Liver (tissue), 9 donors: ENCODE measurements around the gene USP14. TPM values are rescaled to one million over a fixed set of nuclear protein-coding genes. Genes with fewer than 3 reads are reported as not detected.

ENCODE experiments used
- DNase-seq: peaks from one replicate; pipeline ENCODE4 v3.0.0-alpha.2; 2017; ENCODE audit warnings: low spot score
- H3K27ac ChIP-seq, 2 donors: one replicate each; pipeline ENCODE4 v1.7.0; 2013; ENCODE audit warnings: inconsistent platforms in 2 of 2, low read length in 2 of 2, control low read depth in 1 of 2, low read depth in 1 of 2, mild to moderate bottlenecking in 1 of 2
- H3K27me3 ChIP-seq, 4 donors: one replicate each; pipeline versions ENCODE4 v1.6.1 to v1.7.0; 2013; ENCODE audit warnings: low read length in 3 of 4, inconsistent platforms in 1 of 4, mild to moderate bottlenecking in 1 of 4, moderate library complexity in 1 of 4; ENCODE audit not compliant: control insufficient read depth in 4 of 4, insufficient read depth in 4 of 4
- H3K36me3 ChIP-seq, 4 donors: one replicate each; pipeline versions ENCODE4 v1.6.1 to v1.7.0; 2013; ENCODE audit warnings: low read length in 3 of 4, mild to moderate bottlenecking in 3 of 4, low read depth in 1 of 4, moderate library complexity in 1 of 4; ENCODE audit not compliant: control insufficient read depth in 4 of 4, insufficient read depth in 3 of 4
- H3K4me1 ChIP-seq, 4 donors: one replicate each; pipeline versions ENCODE4 v1.6.1 to v1.7.0; 2013; ENCODE audit warnings: low read length in 3 of 4, mild to moderate bottlenecking in 3 of 4, moderate library complexity in 1 of 4; ENCODE audit not compliant: control insufficient read depth in 4 of 4, insufficient read depth in 4 of 4
- H3K4me3 ChIP-seq, 3 donors: one replicate each; pipeline versions ENCODE4 v1.6.1 to v1.7.0; 2013; ENCODE audit warnings: low read length in 3 of 3, control low read depth in 1 of 3, low read depth in 1 of 3, mild to moderate bottlenecking in 1 of 3
- H3K9ac ChIP-seq, 2 donors: one replicate each; pipeline ENCODE4 v1.7.0; 2013; ENCODE audit warnings: low read length in 2 of 2, mild to moderate bottlenecking in 2 of 2, moderate library complexity in 2 of 2, control low read depth in 1 of 2, low read depth in 1 of 2
- H3K9me3 ChIP-seq, 4 donors: one replicate each; pipeline versions ENCODE4 v1.6.1 to v1.7.0; 2013; ENCODE audit warnings: low read length in 3 of 4; ENCODE audit not compliant: control insufficient read depth in 4 of 4
- ATF3 ChIP-seq: IDR thresholded peaks from 2 replicates; pipeline ENCODE4 v1.6.1; 2016; ENCODE audit warnings: antibody characterized with exemption
- EGR1 ChIP-seq, 2 donors: IDR thresholded peaks; 2 replicates each; pipeline ENCODE4 v1.6.1; 2016 to 2018; ENCODE audit warnings: antibody characterized with exemption in 2 of 2, low read depth in 2 of 2
- FOXA1 ChIP-seq: IDR thresholded peaks from 2 replicates; pipeline ENCODE4 v1.6.1; 2016; ENCODE audit warnings: antibody characterized with exemption
- FOXA2 ChIP-seq: IDR thresholded peaks from 2 replicates; pipeline ENCODE4 v1.6.1; 2016; ENCODE audit warnings: antibody characterized with exemption
- GABPA ChIP-seq, 2 donors: IDR thresholded peaks in 1 of 2; conservative IDR thresholded peaks in 1 of 2; 2 replicates each; pipeline ENCODE4 v1.6.1; 2016; ENCODE audit warnings: antibody characterized with exemption in 2 of 2, mild to moderate bottlenecking in 1 of 2, moderate library complexity in 1 of 2
- HNF4A ChIP-seq, 2 donors: conservative IDR thresholded peaks; 2 replicates each; pipeline ENCODE4 v1.6.1; 2016; ENCODE audit warnings: antibody characterized with exemption in 2 of 2, mild to moderate bottlenecking in 2 of 2
- HNF4G ChIP-seq: IDR thresholded peaks from 2 replicates; pipeline ENCODE4 v1.6.1; 2016; ENCODE audit warnings: antibody characterized with exemption
- JUND ChIP-seq, 2 donors: IDR thresholded peaks; 2 replicates each; pipeline ENCODE4 v1.6.1; 2016; ENCODE audit warnings: antibody characterized with exemption in 2 of 2
- NR2F2 ChIP-seq: IDR thresholded peaks from 2 replicates; pipeline ENCODE4 v1.6.1; 2016; ENCODE audit warnings: antibody characterized with exemption
- RAD21 ChIP-seq, 2 donors: IDR thresholded peaks; 2 replicates each; pipeline ENCODE4 v1.6.1; 2016; ENCODE audit warnings: antibody characterized with exemption in 2 of 2, mild to moderate bottlenecking in 2 of 2
- REST ChIP-seq: IDR thresholded peaks from 2 replicates; pipeline ENCODE4 v1.6.1; 2016; ENCODE audit warnings: antibody characterized with exemption, mild to moderate bottlenecking
- RXRA ChIP-seq, 2 donors: IDR thresholded peaks; 2 replicates each; pipeline ENCODE4 v1.6.1; 2017 to 2018; ENCODE audit warnings: antibody characterized with exemption in 2 of 2, mild to moderate bottlenecking in 1 of 2
- SP1 ChIP-seq: IDR thresholded peaks from 2 replicates; pipeline ENCODE4 v1.6.1; 2018; ENCODE audit warnings: antibody characterized with exemption, mild to moderate bottlenecking
- TAF1 ChIP-seq: conservative IDR thresholded peaks from 2 replicates; pipeline ENCODE4 v1.6.1; 2016; ENCODE audit warnings: antibody characterized with exemption, mild to moderate bottlenecking
- YY1 ChIP-seq: IDR thresholded peaks from 2 replicates; pipeline ENCODE4 v1.6.1; 2016; ENCODE audit warnings: antibody characterized with exemption, mild to moderate bottlenecking
- WGBS: extraction: QIAGEN DNeasy Blood & Tissue Kit; methylation state at CpG from one replicate; pipeline ENCODE4 v1.1.7; 2013; 5-methylcytosine and 5-hydroxymethylcytosine counted together
- polyA plus RNA-seq, 2 donors: library from polyadenylated mRNA; stranded (reverse) in 1 of 2; unstranded in 1 of 2; fragments of 200-250 nt in 1 of 2; fragments of >200 nt in 1 of 2; fragmentation: Nextera tagmentation in 1 of 2; extraction: Ambion mirVana in 1 of 2; gene quantifications; one replicate each; pipeline versions ENCODE4 v1.2.1 to v1.2.3, GENCODE V29; 2013 to 2015
- total RNA-seq, 2 donors: library from RNA; depleted of rRNA; stranded (reverse); fragments of >200 nt; gene quantifications; one replicate each; pipeline ENCODE4 v1.2.3, GENCODE V29; 2014
- TF ChIP-seq, protein P1 (sequence below): IDR thresholded peaks from 2 replicates; pipeline ENCODE4 v1.6.1; 2016; ENCODE audit warnings: antibody characterized with exemption
- TF ChIP-seq, protein P2 (sequence below): fragments of 150-350 bp; IDR thresholded peaks from 2 replicates; pipeline ENCODE4 v1.5.1; 2017; ENCODE audit warnings: improper control_type of control experiment, low read depth, low read length; ENCODE audit not compliant: missing input control
- TF ChIP-seq, protein P3 (sequence below): IDR thresholded peaks from 2 replicates; pipeline ENCODE4 v1.6.1; 2016; ENCODE audit warnings: antibody characterized with exemption
- donor health status: healthy.
- donor health status: healthy.
- donor health status: healthy.
- donor health status: healthy.
- donor health status: healthy.

Gene USP14
- total and polyA plus RNA-seq, 4 donors = 16.2 to 28.3 (median 20.7) TPM

DNA sequence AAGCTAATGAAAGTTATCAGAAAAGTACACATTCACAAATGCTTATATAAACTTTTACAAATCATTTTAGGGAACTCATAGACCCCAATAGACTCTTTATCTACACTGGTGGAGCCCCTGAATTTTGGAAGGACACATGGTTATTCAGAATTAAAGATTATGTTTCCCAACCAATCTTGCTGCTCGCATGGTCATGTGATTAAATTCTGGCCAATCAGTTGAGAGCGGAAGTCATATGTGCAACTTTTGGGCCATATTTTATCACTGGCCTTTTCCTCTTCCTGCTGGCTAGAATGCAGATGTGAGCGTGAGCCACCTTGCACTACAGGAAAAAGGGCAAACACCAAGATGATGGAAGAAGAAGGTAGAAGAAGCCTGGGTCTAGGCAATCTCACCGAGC, 89.7 kb downstream of the USP14 start:
- Histone ChIP-seq H3K36me3 (peaks cover 4 to 67% (median 51%) of the 10 kb centered on the region in 4 donors), H3K4me1 (no peaks in the 10 kb centered on the region), H3K27me3 (no peaks in the 10 kb centered on the region), H3K4me3 (no peak overlapping the region), H3K27ac (no peak overlapping the region), H3K9ac (no peak overlapping the region), H3K9me3 (no peaks in the 10 kb centered on the region)
- no peak for TF ChIP-seq FOXA2
- TF ChIP-seq JUND (IDR thresholded peaks at IDR 0.05) = no peak
- TF ChIP-seq NR2F2 = no peak
- no peak for TF ChIP-seq FOXA1
- no peak for TF ChIP-seq RAD21 (IDR thresholded peaks at IDR 0.05)
- no peak for TF ChIP-seq TAF1
- TF ChIP-seq, protein P1, sequence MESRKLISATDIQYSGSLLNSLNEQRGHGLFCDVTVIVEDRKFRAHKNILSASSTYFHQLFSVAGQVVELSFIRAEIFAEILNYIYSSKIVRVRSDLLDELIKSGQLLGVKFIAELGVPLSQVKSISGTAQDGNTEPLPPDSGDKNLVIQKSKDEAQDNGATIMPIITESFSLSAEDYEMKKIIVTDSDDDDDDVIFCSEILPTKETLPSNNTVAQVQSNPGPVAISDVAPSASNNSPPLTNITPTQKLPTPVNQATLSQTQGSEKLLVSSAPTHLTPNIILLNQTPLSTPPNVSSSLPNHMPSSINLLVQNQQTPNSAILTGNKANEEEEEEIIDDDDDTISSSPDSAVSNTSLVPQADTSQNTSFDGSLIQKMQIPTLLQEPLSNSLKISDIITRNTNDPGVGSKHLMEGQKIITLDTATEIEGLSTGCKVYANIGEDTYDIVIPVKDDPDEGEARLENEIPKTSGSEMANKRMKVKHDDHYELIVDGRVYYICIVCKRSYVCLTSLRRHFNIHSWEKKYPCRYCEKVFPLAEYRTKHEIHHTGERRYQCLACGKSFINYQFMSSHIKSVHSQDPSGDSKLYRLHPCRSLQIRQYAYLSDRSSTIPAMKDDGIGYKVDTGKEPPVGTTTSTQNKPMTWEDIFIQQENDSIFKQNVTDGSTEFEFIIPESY = no peak
- TF ChIP-seq GABPA (IDR thresholded peaks at IDR 0.05 in 1 of 2, conservative IDR thresholded peaks at IDR 0.05 in 1 of 2) = no peak
- TF ChIP-seq, protein P2, sequence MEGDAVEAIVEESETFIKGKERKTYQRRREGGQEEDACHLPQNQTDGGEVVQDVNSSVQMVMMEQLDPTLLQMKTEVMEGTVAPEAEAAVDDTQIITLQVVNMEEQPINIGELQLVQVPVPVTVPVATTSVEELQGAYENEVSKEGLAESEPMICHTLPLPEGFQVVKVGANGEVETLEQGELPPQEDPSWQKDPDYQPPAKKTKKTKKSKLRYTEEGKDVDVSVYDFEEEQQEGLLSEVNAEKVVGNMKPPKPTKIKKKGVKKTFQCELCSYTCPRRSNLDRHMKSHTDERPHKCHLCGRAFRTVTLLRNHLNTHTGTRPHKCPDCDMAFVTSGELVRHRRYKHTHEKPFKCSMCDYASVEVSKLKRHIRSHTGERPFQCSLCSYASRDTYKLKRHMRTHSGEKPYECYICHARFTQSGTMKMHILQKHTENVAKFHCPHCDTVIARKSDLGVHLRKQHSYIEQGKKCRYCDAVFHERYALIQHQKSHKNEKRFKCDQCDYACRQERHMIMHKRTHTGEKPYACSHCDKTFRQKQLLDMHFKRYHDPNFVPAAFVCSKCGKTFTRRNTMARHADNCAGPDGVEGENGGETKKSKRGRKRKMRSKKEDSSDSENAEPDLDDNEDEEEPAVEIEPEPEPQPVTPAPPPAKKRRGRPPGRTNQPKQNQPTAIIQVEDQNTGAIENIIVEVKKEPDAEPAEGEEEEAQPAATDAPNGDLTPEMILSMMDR = no peak
- no peak for TF ChIP-seq EGR1 (IDR thresholded peaks at IDR 0.05; ENCODE audit: low read depth in 2 of 2)
- no peak for TF ChIP-seq RXRA (IDR thresholded peaks at IDR 0.05)
- no peak for TF ChIP-seq YY1
- no peak for TF ChIP-seq ATF3
- TF ChIP-seq, protein P3, sequence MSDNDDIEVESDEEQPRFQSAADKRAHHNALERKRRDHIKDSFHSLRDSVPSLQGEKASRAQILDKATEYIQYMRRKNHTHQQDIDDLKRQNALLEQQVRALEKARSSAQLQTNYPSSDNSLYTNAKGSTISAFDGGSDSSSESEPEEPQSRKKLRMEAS = no peak
- no peak for TF ChIP-seq SP1
- TF ChIP-seq REST = no peak
- no peak for TF ChIP-seq HNF4G
- no peak for TF ChIP-seq HNF4A (conservative IDR thresholded peaks at IDR 0.05)
- DNase-seq = no peak
- WGBS = 92% methylated on average over 4 of the region's 4 CpGs

GRCh38 chr18:250685-251084, 92.3 kb downstream of the USP14 start:
- no peaks in the 10 kb centered on the region for H3K9me3 ChIP-seq
- no peak for DNase-seq
- no peak for TF ChIP-seq RXRA (IDR thresholded peaks at IDR 0.05)
- no peak for TF ChIP-seq ATF3
- TF ChIP-seq JUND (IDR thresholded peaks at IDR 0.05) = no peak
- no peak for TF ChIP-seq HNF4G
- no peak for TF ChIP-seq RAD21 (IDR thresholded peaks at IDR 0.05)
- no peak for TF ChIP-seq TAF1
- no peak for TF ChIP-seq FOXA1
- TF ChIP-seq, protein P3 = no peak
- no peak for TF ChIP-seq HNF4A (conservative IDR thresholded peaks at IDR 0.05)
- no peak for TF ChIP-seq EGR1 (IDR thresholded peaks at IDR 0.05; ENCODE audit: low read depth in 2 of 2)
- no peak for TF ChIP-seq SP1
- no peak for TF ChIP-seq FOXA2
- TF ChIP-seq GABPA (IDR thresholded peaks at IDR 0.05 in 1 of 2, conservative IDR thresholded peaks at IDR 0.05 in 1 of 2) = no peak
- TF ChIP-seq, protein P2 = no peak
- TF ChIP-seq, protein P1 = no peak
- no peak for TF ChIP-seq NR2F2
- TF ChIP-seq YY1 = no peak

More at GRCh38 chr18:250685-251084, 92.3 kb downstream of the USP14 start:
- Histone ChIP-seq H3K36me3 (peaks cover 3 to 71% (median 50%) of the 10 kb centered on the region in 4 donors), H3K4me3 (no peak overlapping the region), H3K4me1 (no peaks in the 10 kb centered on the region), H3K27ac (no peak overlapping the region), H3K9ac (no peak overlapping the region), H3K27me3 (no peaks in the 10 kb centered on the region)
- WGBS = 96% methylated on average over 2 of the region's 2 CpGs
